ENCODE results near the gene AFAP1.

Gene AFAP1

DNA sequence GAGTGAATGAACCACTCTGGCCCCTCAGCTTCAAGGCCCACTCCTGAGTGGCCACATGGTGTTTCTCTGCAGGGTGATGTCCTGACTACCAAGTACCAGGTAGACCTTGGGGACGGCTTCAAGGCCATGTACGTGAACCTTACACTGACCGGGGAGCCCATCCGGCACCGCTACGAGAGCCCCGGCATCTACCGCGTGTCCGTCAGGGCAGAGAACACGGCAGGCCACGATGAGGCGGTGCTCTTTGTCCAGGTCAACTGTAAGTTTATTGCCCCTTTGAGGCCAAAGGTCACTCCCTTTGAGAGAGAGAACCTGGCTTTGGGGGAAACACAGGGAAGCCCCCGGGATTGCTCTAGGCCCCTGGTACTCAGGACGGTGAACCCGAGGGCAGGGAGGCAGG, 216.0 kb downstream of the AFAP1 start:
- no peak overlapping the region for H3K27ac ChIP-seq
- H3K27me3 ChIP-seq (ENCODE audit: control insufficient read depth, insufficient read depth, low read length): peaks cover 4% of the 10 kb centered on the region
- H3K4me3 ChIP-seq (ENCODE audit: low read depth, low read length): no peak overlapping the region
- H3K4me2 ChIP-seq (ENCODE audit: low read length): no peak overlapping the region
- H3K4me1 ChIP-seq: no peaks in the 10 kb centered on the region
- no peaks in the 10 kb centered on the region for H3K36me3 ChIP-seq (ENCODE audit: control insufficient read depth, insufficient read depth, low read length)
- no peaks in the 10 kb centered on the region for H3K79me2 ChIP-seq
- no peaks in the 10 kb centered on the region for H3K9me3 ChIP-seq (ENCODE audit: control insufficient read depth, low read length)
- TF ChIP-seq, protein P1, sequence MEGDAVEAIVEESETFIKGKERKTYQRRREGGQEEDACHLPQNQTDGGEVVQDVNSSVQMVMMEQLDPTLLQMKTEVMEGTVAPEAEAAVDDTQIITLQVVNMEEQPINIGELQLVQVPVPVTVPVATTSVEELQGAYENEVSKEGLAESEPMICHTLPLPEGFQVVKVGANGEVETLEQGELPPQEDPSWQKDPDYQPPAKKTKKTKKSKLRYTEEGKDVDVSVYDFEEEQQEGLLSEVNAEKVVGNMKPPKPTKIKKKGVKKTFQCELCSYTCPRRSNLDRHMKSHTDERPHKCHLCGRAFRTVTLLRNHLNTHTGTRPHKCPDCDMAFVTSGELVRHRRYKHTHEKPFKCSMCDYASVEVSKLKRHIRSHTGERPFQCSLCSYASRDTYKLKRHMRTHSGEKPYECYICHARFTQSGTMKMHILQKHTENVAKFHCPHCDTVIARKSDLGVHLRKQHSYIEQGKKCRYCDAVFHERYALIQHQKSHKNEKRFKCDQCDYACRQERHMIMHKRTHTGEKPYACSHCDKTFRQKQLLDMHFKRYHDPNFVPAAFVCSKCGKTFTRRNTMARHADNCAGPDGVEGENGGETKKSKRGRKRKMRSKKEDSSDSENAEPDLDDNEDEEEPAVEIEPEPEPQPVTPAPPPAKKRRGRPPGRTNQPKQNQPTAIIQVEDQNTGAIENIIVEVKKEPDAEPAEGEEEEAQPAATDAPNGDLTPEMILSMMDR (IDR thresholded peaks at IDR 0.05): no peak
- H2AFZ ChIP-seq: no peak overlapping the region
- no peak overlapping the region for H3K9ac ChIP-seq

- H3K4me3 ChIP-seq (ENCODE audit: low read depth, low read length): no peak overlapping the region
- TF ChIP-seq, protein P1 (IDR thresholded peaks at IDR 0.05): no peak
- no peaks in the 10 kb centered on the region for H3K79me2 ChIP-seq
- no peaks in the 10 kb centered on the region for H3K4me1 ChIP-seq
- H3K27me3 ChIP-seq (ENCODE audit: control insufficient read depth, insufficient read depth, low read length): peaks cover 4% of the 10 kb centered on the region
- H2AFZ ChIP-seq: no peak overlapping the region
- H3K9me3 ChIP-seq (ENCODE audit: control insufficient read depth, low read length): no peaks in the 10 kb centered on the region
- no peak overlapping the region for H3K27ac ChIP-seq
- H3K36me3 ChIP-seq (ENCODE audit: control insufficient read depth, insufficient read depth, low read length): no peaks in the 10 kb centered on the region
- no peak overlapping the region for H3K4me2 ChIP-seq (ENCODE audit: low read length)
- no peak overlapping the region for H3K9ac ChIP-seq
Observed at GRCh38 chr4:7722766-7723387, 216.8 kb downstream of the AFAP1 start.

GRCh38 chr4:7721984-7722551, 217.6 kb downstream of the AFAP1 start:
- Histone ChIP-seq H3K27me3 (ENCODE audit: control insufficient read depth, insufficient read depth, low read length) (peaks cover 4% of the 10 kb centered on the region), H3K79me2 (no peaks in the 10 kb centered on the region), H3K27ac (no peak overlapping the region), H3K4me1 (no peaks in the 10 kb centered on the region), H2AFZ (no peak overlapping the region), H3K4me3 (ENCODE audit: low read depth, low read length) (no peak overlapping the region), H3K36me3 (ENCODE audit: control insufficient read depth, insufficient read depth, low read length) (no peaks in the 10 kb centered on the region), H3K9me3 (ENCODE audit: control insufficient read depth, low read length) (no peaks in the 10 kb centered on the region), H3K9ac (no peak overlapping the region), H3K4me2 (ENCODE audit: low read length) (no peak overlapping the region)
- TF ChIP-seq, protein P1 (IDR thresholded peaks at IDR 0.05): no peak

- peaks cover 4% of the 10 kb centered on the region for H3K27me3 ChIP-seq (ENCODE audit: control insufficient read depth, insufficient read depth, low read length)
- no peaks in the 10 kb centered on the region for H3K36me3 ChIP-seq (ENCODE audit: control insufficient read depth, insufficient read depth, low read length)
- TF ChIP-seq, protein P1 (IDR thresholded peaks at IDR 0.05): peak; percentile 53
- H3K4me1 ChIP-seq: no peaks in the 10 kb centered on the region
- no peak overlapping the region for H3K27ac ChIP-seq
- H3K79me2 ChIP-seq: no peaks in the 10 kb centered on the region
- H3K4me3 ChIP-seq (ENCODE audit: low read depth, low read length): no peak overlapping the region
- no peak overlapping the region for H3K4me2 ChIP-seq (ENCODE audit: low read length)
- H3K9ac ChIP-seq: no peak overlapping the region
- H2AFZ ChIP-seq: peak overlapping the region; percentile 50
- no peaks in the 10 kb centered on the region for H3K9me3 ChIP-seq (ENCODE audit: control insufficient read depth, low read length)
Observed at GRCh38 chr4:7719354-7720174, 220.1 kb downstream of the AFAP1 start.
